ENCODE results near the gene TAF11. TPM values are rescaled to one million over a fixed set of nuclear protein-coding genes. Genes with fewer than 3 reads are reported as not detected.

Gene TAF11
- total RNA-seq, 2 experiments from 2014 or later: 31.5 to 38.1 TPM

- POLR2A ChIA-PET: interaction anchor here (0.7 kb wide), 1 partner anchor 48 kb away, joined by 3 read pairs; no protein-coding TSS in a partner anchor
- no peak overlapping the region for H3K27ac Mint-ChIP-seq
- H3K36me3 ChIP-seq (ENCODE audit: insufficient read depth, low read length): peaks cover 17% of the 10 kb centered on the region
These were observed 58.7 kb downstream of the TAF11 start for GRCh38 chr6:34829137-34829536.

More at GRCh38 chr6:34829137-34829536, 58.7 kb downstream of the TAF11 start:
- CTCF ChIA-PET: no interaction called here
- intact Hi-C loops (cut with DNase I, micrococcal nuclease): no loop called here
- Histone ChIP-seq H3K27me3 (ENCODE audit: control insufficient read depth in 1 of 2, insufficient read depth in 2 of 2, low read length in 2 of 2) (no peaks in the 10 kb centered on the region), H3K27ac (ENCODE audit: low read depth in 1 of 2, low read length in 2 of 2) (no peak overlapping the region), H3K4me1 (ENCODE audit: insufficient read depth, low read length) (no peaks in the 10 kb centered on the region), H3K4me3 (ENCODE audit: low read length) (no peak overlapping the region), H3K9me3 (ENCODE audit: control insufficient read depth in 1 of 2, insufficient read depth in 1 of 2, low read length in 2 of 2) (no peaks in the 10 kb centered on the region)
- Mint-ChIP-seq H3K9me3 (no peaks in the 10 kb centered on the region), H3K27me3 (no peaks in the 10 kb centered on the region), H3K4me1 (ENCODE audit: low read depth) (no peaks in the 10 kb centered on the region), H3K36me3 (ENCODE audit: low read depth) (peaks cover 57% of the 10 kb centered on the region), H3K4me3 (no peak overlapping the region)
- no peak for DNase-seq
- ATAC-seq (ENCODE audit: poor library complexity): no peak
- no peak for TF ChIP-seq CTCF (IDR thresholded peaks at IDR 0.05)

Other genes starting within 250 kb of the TAF11 start
- gene ILRUN, start 191.3 kb downstream of the TAF11 start, total RNA-seq: 10 to 100 TPM; 44.9 to 49.4 TPM
- 10 to 100 TPM; 54.0 to 65.5 TPM for gene SNRPC, start 130.5 kb downstream of the TAF11 start, total RNA-seq
- gene BLTP3A, start 96.0 kb downstream of the TAF11 start, total RNA-seq: 1 to 10 TPM; 7.6 to 8.1 TPM
- 1 to 10 TPM; 6.4 to 6.9 TPM for gene ANKS1A, start 1.2 kb upstream of the TAF11 start, total RNA-seq